GM19328 (cell line): ENCODE data around the gene UMOD.

Experiments
- ATAC-seq: cut with Tn5 transposase; IDR thresholded peaks from one replicate; pipeline ENCODE4 v1.9.1; 2021; ENCODE audit warnings: mild to moderate bottlenecking, moderate library complexity; ENCODE audit not compliant: unreplicated experiment

The UMOD gene

DNA sequence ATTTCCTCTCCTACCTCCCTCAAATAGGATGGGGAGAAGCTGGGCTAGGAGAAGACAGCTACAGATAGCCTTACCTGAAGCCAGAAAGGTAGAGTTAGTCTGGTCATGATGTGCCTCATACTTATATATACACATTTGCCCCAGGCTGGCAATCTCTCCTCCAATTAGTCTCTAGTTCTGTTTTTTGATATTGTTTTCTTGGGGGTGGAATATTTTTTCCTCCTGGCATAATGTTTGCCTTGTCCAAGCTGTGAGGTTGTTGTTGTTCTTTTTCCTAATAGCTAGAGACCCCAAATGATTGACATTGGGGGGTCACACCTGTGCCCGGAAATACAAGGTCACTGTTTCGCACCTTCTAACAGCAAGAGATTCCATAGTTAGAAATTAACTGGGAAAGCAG lies at the start of gene UMOD:
TSS of gene UMOD (minus strand) at position 101 of the 400 bp plus-strand sequence. CDS start 1,978 bp downstream, outside the sequence.
- no peak for ATAC-seq

DNA sequence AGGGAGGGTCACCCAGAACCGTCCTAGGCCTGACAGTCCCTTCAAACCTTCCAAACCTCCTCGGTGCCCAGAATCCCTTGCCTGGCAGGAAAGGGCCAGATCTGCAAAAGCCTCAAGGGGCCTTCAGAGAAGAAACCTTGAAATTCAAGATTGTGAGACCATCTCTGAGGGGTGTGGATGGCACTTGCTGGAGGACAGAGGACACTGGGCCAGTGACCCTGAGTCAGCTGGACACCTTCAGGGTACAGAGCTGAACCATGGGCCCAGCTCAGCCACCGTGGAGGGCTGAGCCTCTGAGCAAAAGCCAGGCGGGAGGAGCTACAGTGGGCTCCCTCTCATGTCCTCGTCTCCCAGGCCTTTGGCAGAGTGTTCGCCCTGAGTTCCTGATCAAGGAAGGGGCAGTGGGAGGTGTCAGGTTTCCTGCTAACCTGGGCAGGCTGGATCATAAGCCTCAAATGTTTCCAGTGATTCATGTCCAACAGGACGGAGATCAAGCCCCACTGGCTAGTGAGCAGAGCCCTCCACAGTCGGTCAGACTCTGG lies 49.0 kb upstream of the UMOD start:
- ATAC-seq = no peak

DNA sequence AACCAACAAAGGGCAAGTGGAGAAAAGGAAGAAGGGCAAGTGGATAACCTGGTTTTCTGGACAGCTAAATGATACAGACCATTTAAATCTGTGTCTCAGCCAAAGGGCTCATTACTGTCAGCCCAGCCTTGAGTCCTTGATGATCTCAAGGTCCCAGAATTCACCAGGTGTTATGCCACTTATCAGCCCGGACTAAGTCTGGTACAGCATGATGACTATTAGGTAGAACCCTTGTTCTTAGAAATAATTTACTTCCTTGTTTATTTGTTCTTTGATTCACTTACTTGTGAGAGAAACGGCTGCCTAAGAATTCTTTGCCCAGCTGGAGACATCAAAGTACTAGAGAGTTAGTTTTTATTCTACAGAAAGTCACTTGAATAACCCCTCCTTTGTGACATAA lies 48.6 kb upstream of the UMOD start:
- ATAC-seq = no peak

DNA sequence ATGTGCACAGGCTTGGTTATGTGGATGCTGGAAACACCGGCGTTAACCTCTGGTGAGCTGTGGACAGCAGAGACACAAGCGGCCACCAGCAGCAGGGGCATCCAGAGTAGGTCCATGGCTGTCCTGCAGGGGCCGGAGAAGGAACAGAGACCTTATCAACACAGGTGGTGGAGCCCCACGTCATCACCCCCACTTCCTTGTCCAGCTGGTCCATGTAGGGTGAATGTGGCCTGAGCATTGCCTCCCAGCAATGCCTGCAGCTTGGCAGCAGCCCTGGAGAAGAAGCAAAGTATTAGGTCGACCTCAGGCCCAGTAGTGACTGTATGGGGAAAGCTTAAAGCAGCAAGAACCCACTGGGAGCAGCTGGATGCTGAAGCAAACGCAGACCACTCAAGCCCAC lies 46.7 kb upstream of the UMOD start:
- no peak for ATAC-seq

DNA sequence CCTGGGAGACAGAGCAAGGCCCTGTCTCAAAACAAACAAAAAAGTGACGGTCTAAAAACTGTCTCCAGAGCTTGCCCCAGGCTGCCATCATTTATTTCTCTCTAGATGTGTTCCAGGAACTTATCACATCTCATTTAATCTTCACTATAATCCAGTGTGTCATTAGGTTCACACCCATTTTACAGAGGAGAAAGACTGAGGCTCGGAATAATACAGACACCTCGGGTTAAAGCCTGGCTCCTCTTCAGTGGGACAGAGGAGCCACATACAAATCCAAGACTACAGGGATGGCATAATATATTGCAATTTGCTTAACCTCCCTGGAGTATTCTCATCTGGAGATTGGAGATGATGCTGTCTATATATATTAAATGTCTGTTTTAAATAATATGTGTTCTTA lies 46.1 kb upstream of the UMOD start:
- ATAC-seq = no peak

DNA sequence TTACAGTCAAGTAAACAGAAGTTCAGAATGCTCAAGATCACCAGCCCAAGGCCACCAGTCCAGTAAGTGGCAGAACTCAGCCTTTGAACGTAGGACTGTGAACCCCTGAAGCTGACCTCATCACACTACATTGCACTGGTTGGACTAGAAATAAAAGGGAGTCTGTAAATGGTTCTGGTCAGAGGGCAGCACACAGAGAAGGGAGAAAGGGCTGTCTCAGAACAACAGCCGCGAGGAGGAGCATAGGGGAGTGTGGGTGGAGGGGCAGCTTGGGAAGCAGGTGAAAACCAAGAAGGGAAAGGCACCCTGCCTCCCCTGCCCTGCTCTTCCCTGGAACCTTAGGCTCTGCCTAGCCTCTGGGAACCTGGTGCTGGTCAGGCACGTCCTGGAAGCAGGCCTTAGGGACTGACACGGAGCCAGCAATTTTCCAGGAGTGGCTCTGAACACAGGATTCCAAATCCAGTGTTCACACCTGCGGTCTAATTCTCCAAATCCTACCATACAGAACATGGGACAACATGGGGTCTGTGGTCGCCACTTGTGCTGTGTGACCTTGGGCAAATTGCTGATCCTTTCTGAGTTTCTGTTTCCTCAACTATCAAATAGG lies 45.1 kb upstream of the UMOD start:
- no peak for ATAC-seq

DNA sequence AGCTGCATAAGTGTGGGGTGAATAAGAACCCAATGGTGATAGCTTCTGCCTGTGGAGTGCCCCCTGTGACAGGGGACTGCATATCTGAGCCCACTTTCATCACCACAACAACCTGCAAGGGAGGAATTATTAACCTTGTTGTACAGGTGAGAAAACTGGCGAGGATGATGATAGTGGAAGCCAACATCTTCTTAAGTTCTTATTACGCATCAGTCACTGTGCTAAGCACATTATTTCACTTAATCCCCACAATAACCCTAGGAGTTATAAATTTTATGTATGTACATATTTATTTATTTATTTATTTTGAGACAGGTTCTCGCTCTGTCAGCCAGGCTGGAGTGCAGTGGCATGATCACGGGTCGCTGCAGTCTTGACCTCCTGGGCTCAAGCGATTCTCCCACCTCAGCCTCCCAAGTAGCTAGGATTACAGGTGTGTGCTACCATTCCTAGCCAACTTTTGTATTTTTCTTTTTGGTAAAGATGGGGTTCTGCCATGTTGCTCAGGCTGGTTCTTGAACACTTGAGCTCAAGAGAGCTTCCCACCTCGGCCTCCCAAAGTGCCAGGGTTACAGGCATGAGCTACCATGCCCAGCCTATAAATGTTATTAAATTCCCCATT lies 44.4 kb upstream of the UMOD start:
- no peak for ATAC-seq

DNA sequence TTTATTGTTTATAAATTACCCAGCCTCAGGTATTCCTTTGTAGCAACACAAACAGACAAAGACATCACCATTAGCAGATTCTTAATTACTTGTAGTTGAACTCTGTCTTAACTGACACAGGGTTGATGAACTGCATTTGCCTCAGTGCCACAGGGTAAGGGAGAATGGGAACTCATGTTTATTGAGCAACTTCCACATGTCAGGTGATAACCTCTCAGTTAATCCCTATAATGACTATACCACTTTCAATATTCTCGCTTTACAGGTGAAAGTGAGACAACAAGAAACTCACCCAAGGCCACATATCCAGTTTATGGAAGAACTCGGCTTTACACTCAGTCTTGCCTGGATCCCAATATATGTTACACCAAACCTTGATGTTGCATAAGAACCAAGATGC lies 43.4 kb upstream of the UMOD start:
- ATAC-seq = no peak

DNA sequence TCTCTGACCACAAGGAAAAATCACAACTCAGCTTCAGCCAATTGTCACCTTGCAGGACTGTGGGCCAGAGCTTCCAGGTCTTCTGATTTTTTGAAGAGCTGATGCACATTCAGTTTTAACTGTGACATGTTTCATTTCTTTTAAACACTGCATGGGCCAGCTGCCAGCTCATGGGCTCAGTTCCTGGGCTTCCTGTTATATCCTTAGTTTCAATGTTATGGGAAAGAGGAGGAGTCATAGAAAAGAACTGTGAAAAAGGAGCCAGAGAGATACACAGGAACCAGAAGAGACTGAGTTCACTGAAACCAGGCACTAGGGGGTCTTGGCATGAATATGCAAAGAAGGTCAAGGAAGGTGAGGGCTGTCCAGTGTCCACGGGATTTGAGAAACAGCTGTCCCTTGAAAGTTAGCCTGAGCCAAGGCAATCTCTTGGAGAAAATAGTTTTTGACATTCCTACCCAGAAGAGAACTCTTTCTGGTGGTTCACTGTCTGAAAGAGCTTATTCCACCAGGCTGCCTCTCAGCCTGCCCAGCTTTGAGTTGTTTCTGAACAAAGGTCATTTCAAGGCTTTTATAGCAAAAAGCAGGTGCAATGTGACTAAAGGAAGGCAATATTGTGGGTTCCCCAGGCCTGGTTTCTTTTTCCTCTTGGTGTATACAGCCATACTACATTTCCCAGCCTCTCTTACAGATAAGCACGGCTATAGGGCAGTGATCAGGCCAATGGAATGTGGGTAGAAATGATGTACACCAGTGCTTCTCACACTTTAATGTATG lies 41.5 kb upstream of the UMOD start:
- ATAC-seq = no peak

DNA sequence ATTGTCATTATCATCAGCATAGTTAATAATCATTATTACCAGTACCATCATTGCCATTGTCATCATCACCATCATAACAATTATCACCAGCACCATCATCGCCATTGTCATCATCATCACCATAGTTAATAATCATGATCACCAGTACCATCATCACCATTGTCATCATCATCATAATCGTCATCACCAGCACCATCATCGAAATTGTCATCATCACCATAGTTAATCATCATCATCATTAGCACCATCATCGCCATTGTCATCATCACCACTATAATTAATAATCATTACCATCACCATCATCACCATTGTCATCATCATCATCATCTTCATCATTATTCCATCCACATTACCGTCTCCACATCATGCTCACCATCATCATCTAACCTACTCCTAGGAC lies 38.5 kb upstream of the UMOD start:
- ATAC-seq = no peak

DNA sequence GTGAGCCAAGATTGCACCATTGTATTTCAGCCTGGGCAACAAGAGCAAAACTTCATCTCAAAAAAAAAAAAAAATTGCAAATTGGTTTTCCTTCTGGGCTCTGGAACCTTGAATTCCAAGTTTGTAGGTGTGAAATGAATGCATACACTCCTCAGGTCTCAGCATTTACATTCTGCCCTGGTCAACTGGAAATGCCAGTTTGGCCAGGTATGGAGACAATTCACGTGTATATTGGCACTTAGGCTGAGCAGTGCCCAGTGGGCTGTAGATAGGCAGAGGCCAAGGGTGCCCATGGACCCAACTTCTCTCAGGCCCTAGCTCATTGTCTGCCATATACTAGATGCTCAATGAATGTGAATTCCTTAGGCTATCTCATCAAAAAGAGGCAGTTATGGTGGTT lies 36.3 kb upstream of the UMOD start:
- no peak for ATAC-seq

DNA sequence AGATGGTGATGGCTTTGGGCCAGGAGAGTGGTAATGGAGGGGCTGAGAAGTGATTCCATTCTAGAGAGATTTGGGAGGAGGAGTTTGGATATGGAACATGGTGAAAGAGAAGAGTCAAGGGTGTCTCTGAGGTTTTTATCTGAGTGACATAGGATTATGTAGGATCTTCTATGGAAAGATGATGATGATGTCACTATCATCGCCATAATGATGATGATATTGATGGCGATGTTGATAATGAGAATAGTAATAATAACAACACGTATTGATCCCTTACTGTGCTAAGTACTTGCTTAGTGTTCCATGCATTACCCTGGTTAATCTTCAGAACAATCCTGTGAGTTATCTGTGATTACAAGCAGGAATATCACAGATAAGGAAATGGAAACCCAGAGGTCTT lies 35.5 kb upstream of the UMOD start:
- no peak for ATAC-seq

DNA sequence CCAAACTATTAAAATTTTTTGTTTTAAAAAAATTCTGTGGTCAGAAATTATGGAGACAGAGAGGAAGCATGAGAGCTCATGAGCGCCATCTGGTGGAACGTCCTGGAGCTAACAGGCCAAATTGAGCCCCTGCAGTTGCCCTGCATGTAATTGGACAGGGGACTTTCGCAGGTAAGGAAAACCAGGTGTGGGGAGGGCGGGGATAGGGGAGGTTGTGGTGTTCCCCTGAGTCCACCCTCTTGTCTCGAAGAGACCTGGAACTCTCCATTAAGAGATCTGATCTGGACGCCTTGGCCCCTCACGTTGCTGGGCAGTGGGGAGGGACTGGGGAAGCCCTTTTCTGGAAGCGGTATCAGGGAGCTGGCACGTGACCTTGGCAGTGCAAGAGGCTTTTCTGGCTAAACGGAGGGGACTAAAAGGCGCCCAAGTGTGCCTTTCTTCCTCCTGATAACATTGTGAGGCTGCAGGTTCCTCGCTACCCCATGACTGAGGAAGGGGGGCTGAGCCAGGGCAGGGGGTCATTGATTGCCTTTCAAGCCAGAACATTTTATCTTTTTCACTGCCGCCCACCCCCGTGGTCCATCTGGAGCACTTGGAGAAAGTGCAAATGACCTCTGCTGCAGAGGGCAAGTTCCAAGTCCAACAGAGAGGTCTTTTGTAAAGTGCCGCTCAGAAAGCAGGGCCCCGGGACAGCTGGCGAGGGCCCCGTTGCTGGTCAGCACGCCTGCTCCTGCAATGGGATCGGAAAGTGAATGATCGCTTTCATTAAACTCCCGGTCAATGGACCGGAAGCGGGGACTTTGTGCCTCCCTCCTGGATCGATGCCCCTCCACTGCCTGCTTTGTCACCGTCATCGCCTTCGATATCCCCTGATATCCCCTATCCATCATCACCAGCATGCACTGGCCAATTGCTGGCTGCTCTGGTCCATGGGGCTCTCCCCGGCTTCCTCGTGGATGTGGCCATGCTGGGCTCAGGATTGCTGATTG lies 33.6 kb upstream of the UMOD start:
- no peak for ATAC-seq

DNA sequence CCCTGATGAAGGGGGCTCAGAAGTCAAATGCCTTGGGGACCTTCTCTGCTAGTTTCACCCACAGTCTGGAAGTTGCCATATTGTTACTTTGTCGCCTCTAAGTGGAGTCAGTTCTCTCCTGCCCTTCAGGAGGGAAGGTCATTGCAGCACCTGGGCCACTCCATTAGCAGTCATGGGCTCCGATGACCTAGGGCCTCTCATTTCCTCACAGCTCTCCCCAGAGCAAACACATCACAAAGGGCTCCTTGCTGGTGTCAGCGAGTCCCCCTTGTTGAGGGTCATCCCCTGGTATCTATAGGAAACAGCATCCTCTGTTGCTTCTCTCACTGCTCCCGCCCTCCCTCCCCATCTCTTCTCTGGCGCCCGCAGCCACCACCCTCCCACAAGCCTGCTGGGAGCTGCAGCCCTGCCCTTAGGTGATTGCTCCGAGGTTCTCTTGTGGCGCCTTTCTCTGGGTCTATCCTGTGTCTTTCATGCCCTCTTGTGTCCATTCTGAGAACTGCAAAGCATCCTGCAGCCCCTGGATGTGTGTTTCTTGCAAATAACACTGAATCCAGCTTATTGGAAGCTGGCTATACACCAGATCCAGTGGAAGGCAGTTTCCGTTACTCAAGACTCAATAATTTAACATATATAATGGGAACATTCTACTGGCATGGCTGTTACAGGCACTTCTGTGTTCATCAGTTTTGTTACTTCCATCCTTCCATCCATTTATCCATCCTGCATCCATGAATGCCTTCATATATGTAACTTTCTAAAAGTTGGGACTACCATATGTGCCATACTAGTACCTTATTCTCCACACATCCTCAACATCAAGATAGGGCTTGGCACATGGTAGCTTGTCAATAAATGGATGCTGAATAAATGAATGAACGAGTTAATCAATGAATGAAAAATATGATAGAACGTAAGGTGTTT lies 30.9 kb upstream of the UMOD start:
- ATAC-seq = no peak

DNA sequence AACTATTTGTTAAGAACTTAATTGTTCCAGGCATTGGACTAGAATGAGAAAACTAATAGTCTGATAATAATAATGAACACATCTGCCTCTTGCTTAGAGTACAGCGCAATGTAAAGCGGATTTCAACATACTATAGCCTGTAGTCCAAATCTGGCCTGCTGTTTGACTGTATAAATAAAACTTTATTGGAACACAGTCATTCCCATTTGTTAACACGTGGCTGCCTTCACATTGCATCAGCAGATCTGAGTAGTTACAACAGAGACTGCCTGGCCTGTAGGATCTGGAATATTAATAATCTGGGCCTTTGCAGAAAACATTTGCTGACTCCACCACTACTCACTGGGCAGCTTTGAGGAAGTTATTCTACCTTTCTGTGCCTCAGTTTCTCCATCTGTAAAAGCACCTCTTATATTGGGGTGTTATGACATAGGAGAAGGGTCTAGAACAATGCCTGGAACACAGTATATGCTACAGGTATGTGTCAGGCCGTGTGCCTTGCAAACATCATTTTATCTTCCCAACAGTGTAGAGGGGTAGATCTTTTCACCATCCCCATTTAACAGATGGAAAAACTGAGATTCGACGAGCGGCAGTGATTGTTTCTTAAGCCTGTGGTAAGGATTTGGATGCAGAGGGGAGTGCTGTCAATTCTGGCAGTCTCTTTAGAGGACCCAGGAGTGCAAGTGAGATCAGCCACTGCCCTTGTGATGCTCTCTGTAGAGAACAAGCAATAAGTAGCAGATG lies 29.9 kb upstream of the UMOD start:
- no peak for ATAC-seq

DNA sequence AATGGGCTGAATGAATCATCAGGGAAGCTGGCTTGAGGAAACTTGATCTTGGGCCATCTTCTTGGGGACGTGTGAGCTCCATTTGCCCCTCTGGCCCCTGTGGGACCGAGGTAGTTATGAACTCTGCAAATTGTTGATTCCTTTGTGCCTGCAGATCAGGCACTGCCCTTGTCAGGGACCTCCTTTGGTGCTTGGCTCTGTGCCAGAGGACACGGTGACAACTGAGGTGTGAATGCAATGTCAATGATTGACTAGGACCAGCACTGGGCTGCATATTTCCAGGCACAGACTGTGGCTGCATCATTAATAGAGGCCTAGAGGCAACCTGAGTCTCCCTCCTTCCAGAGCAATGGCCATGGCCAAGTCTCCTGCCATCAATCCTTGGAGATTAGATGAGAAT lies 28.3 kb upstream of the UMOD start:
- no peak for ATAC-seq

DNA sequence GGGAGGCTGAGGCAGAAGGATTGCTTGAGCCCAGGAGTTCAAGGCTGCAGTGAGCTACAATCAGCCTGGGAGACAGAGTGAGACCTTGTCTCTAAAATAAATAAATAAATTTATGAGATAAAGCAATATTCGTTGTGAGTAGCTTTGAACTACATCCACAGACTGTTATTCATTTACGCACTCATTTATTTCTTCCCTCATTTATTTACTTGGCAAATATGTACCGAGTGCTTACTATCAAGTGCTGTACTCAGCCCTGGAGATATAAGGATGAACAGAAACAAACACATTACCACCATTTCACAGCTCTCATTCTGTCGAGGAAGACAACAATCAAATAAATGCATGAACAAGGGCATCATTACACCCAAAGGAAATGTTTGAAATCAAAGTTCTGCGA lies 24.7 kb upstream of the UMOD start:
- no peak for ATAC-seq

DNA sequence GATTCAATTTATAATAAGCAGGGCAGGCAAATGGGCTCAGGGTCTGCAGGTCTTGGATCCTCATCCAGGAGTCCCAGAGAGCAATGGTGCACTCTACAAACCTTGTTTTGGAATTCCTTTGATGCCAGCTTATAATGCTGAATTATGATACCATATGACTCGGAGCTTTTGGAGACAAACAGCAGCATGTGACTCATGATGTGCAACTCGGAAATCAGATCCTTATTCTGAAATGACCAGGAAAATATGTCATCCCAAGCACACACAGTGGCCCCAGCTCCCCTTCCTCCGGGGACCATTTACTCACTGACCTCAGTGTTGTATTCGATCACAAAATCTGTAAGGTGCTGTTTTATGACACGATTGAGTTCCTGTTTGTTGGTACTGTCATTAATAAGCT lies 20.2 kb upstream of the UMOD start:
- ATAC-seq = no peak

DNA sequence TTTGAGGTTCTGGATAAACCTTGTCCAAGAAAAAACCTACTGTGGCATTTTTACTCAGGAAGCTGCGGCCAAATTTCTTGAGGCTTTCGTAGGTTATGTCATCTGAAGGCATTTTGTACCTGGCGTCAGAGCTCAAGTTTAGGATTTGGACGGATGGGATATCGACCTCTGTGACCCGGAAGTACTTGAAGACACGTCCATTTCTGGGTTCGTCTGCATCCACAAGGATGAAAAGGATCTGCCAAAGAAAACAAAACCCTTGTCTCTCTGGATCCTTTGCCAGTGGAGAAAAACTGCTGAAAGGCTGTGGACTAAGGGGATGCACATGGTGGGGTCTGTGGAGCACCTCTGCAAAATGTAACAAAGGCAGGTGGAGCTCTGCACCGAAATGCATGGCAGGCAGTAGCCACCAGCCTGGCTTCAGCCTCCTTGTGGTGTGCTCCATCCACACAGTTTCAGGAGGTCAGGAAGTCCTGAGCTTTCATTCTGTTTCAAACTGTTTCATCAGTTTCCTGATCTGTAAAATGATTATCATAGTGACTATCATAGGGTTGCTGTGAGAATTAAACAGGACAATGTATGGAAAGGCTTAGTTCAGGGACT lies 17.0 kb upstream of the UMOD start:
- no peak for ATAC-seq
